Left ventricle myocardium inferior (tissue), 1 donor: ENCODE results near the gene PPIA. TPM values are rescaled to one million over a fixed set of nuclear protein-coding genes. Genes with fewer than 3 reads are reported as not detected.

Source experiments
- DNase-seq: peaks from one replicate; pipeline ENCODE4 v3.0.0-alpha.2; 2020
- H3K27ac ChIP-seq: fragments of 200-600 bp; replicated peaks from 2 replicates; pipeline ENCODE4 v1.8.0; 2021
- H3K27me3 ChIP-seq: fragments of 200-600 bp; 2 replicates; pipeline ENCODE4 v1.8.0; 2021; ENCODE audit warnings: low read depth
- H3K36me3 ChIP-seq: fragments of 200-600 bp; 2 replicates; pipeline ENCODE4 v1.8.0; 2021
- H3K4me1 ChIP-seq: fragments of 200-600 bp; 2 replicates; pipeline ENCODE4 v1.8.0; 2021
- H3K4me3 ChIP-seq: fragments of 200-600 bp; 2 replicates; pipeline ENCODE4 v1.8.0; 2021; ENCODE audit warnings: mild to moderate bottlenecking, moderate library complexity
- H3K9me3 ChIP-seq: fragments of 200-600 bp; replicated peaks from 2 replicates; pipeline ENCODE4 v1.8.0; 2021
- intact Hi-C: fragments of 100-400 bp; cut with micrococcal nuclease; formaldehyde crosslinking; loops from one replicate; pipeline ENCODE4 v1.11.0; 2022
- total RNA-seq: library from RNA; stranded (reverse); fragmentation: NEBNext Ultra II Directional; extraction: Animal tissue kit (Norgen Biotek cat#: 25700); gene quantifications from one replicate; pipeline ENCODE4 v1.2.1, GENCODE V29; 2021
- TF ChIP-seq, protein P1 (sequence below): fragments of 200-600 bp; IDR thresholded peaks from 2 replicates; pipeline ENCODE4 v1.8.0; 2021; ENCODE audit warnings: antibody characterized with exemption, mild to moderate bottlenecking, borderline replicate concordance
- donor health status: DM: no; HTN: yes; CAD: no; lungs with severe emphysema.

PPIA gene
- total RNA-seq, 1 donor from 2014 or later: 470 TPM

DNA sequence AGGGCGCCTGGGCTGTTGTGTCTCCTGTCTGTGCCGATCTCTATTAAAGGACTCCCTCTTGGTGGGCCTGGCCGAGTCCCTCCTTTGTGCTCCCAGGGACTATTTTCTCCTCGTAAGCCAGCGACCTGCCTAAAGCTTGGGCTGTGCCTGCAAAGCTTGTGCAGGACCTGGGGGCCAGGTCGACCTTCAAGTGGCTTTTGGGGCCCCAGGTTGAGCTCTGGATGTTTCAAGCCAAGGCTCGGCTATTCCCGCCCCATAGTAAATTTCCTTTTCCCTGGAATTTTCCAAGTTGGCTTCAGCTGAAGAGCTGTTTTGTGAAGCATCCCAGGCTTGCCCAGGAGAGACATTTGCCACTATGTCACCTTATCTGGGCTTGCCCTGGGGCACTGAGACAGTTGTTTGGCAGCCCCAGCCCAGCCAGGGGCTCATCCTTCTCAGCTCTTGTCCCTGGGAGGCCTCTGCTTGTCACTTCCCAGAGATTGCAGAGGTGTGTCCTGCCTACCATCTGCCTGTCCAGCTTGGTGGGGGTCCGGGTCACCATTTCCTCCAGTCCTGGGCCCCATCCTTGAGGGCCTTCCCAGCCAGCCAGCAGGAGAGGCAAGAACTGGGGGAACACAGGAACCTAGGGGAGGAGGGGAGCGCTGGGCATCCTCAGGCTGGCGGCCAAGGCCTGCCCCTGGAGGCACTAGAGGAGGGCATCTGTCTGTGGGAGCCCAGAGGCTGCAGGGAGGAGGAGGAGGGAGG is 27.7 kb upstream of the PPIA start:
- H3K36me3 ChIP-seq: peaks cover 39% of the 10 kb centered on the region
- H3K4me3 ChIP-seq: peak overlapping the region; percentile 32
- H3K9me3 ChIP-seq: no peaks in the 10 kb centered on the region
- intact Hi-C loops: no loop called here
- peaks cover 41% of the 10 kb centered on the region for H3K4me1 ChIP-seq
- H3K27ac ChIP-seq: peak overlapping the region; percentile 81
- no peak for DNase-seq
- TF ChIP-seq, protein P1, sequence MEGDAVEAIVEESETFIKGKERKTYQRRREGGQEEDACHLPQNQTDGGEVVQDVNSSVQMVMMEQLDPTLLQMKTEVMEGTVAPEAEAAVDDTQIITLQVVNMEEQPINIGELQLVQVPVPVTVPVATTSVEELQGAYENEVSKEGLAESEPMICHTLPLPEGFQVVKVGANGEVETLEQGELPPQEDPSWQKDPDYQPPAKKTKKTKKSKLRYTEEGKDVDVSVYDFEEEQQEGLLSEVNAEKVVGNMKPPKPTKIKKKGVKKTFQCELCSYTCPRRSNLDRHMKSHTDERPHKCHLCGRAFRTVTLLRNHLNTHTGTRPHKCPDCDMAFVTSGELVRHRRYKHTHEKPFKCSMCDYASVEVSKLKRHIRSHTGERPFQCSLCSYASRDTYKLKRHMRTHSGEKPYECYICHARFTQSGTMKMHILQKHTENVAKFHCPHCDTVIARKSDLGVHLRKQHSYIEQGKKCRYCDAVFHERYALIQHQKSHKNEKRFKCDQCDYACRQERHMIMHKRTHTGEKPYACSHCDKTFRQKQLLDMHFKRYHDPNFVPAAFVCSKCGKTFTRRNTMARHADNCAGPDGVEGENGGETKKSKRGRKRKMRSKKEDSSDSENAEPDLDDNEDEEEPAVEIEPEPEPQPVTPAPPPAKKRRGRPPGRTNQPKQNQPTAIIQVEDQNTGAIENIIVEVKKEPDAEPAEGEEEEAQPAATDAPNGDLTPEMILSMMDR: no peak
- no peaks in the 10 kb centered on the region for H3K27me3 ChIP-seq

DNA sequence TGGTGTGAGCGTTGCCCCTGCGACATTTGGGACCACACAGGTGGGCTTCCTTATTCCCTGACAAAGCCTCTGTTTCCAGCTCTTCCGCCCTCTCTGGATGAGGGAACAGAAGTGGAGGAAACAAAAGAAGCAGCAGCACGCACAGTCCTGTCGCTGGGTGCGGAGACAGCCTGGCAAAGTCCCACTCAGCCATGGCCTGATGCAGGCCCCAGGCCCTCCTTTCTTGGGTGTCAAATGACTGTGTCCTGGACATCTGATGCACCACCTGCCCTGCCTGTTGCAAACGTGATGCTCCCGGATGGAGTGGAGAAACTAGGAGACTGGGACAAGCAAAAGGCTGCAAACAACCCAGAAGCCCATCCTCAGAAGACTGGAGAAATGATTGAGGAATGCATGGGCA is 27.1 kb upstream of the PPIA start:
- Histone ChIP-seq H3K36me3 (peaks cover 33% of the 10 kb centered on the region), H3K27me3 (no peaks in the 10 kb centered on the region), H3K4me3 (peak overlapping the region; percentile 7), H3K9me3 (no peaks in the 10 kb centered on the region), H3K27ac (peak overlapping the region; percentile 81), H3K4me1 (peaks cover 41% of the 10 kb centered on the region)
- TF ChIP-seq, protein P1: no peak
- intact Hi-C loops: no loop called here
- no peak for DNase-seq

DNA sequence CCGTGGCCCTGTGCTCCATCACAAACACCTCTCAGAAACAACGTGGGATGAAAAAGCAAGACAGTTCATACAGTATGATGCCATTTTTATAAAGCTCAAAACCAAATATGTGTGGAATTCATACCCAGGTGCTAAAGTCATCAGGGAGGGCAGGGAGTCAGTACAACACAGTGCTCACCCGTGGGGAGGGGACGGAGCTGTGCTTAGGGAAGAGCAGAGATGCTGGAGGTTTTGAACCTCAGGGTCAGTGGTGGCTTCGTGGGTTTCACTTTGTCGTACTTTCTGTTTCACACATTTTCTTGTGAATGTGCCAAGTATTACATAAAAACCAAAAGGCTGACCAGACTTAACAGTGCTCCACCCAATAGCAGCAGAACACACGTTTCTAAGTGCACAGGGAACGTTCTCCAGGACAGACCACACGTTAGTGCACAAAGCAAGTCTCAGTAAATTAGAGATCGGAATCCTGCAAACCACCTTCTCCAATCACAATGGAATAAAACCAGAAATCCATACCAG is 26.6 kb upstream of the PPIA start:
- H3K9me3 ChIP-seq: no peaks in the 10 kb centered on the region
- intact Hi-C loops: no loop called here
- peak overlapping the region; percentile 7 for H3K4me3 ChIP-seq
- TF ChIP-seq, protein P1: no peak
- no peak for DNase-seq
- H3K27me3 ChIP-seq: no peaks in the 10 kb centered on the region
- H3K4me1 ChIP-seq: peaks cover 41% of the 10 kb centered on the region
- H3K36me3 ChIP-seq: peaks cover 29% of the 10 kb centered on the region
- peak overlapping the region; percentile 81 for H3K27ac ChIP-seq

DNA sequence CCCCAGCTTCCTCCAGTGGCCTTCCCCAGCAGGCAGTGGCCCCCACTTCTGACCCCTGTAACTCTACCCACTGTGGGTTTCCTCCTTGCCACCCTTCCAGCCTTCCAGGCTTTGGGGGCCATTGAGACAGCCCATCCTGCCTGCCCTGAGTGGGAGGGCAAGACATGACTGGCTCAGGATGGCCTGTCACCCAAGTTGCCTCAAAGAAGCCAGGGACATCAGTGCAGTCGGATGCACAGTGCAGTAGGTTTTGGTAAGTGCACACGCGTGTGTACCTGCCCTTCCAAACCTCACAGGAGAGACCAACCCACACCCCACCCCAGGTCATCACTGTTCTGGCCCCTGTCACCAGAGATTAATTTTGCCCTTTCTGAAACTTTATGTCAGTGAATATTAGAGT is 25.1 kb upstream of the PPIA start:
- TF ChIP-seq, protein P1: no peak
- Histone ChIP-seq H3K4me3 (no peak overlapping the region), H3K4me1 (peaks cover 41% of the 10 kb centered on the region), H3K9me3 (no peaks in the 10 kb centered on the region), H3K27ac (no peak overlapping the region), H3K36me3 (peaks cover 13% of the 10 kb centered on the region), H3K27me3 (no peaks in the 10 kb centered on the region)
- intact Hi-C loops: no loop called here
- DNase-seq: no peak

DNA sequence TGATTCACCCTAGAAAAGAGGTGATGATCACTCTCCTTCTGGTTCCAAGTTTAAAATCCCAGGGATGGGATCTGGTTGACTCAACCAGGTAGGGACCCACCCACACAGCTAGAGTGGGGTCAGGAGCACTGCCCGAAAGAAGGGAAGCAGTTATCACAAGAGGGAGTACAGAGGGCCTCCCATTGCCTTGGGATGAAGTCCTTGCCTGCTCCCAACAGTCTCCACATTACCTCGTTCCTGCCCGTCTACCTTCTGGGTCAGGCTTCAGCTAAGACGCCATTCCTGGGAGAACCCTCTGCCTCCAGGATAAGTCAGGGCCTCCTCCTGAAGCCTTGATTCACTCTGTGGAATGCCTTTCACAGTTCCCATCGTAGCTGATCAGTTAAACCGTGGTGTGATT is 24.0 kb upstream of the PPIA start:
- intact Hi-C loops: no loop called here
- H3K36me3 ChIP-seq: peaks cover 4% of the 10 kb centered on the region
- no peaks in the 10 kb centered on the region for H3K27me3 ChIP-seq
- no peak for DNase-seq
- peaks cover 36% of the 10 kb centered on the region for H3K4me1 ChIP-seq
- H3K27ac ChIP-seq: no peak overlapping the region
- TF ChIP-seq, protein P1: no peak
- H3K4me3 ChIP-seq: no peak overlapping the region
- no peaks in the 10 kb centered on the region for H3K9me3 ChIP-seq
